Measurements from ENCODE around the gene ADAMTSL1.

The ADAMTSL1 gene

GRCh38 chr9:18459962-18460584 lies 13.9 kb upstream of the ADAMTSL1 start:
- FAIRE-seq (no peak), DNase-seq (ENCODE audit: extremely low spot score, insufficient read length, low read depth) (no peak)

DNA sequence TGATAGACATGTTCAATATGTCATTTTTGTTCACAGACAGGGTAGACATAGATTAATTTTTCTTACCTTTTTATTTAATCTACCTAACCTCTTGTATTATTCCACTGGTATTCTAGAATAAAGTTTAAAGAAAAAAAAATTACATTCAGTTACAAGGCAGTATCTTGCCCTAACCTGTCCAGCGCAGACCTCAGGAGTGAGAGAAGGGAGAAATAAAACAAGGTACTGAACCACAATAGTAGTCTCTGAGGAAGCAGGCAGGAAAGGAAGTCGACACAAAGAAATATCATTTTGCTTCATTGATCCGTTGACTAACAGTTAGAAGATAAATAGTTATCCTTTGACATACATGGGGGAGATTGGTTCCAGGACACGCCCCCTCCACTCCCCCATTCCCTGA lies 12.5 kb upstream of the ADAMTSL1 start:
- DNase-seq (ENCODE audit: extremely low spot score, insufficient read length, low read depth): no peak
- FAIRE-seq: no peak

DNA sequence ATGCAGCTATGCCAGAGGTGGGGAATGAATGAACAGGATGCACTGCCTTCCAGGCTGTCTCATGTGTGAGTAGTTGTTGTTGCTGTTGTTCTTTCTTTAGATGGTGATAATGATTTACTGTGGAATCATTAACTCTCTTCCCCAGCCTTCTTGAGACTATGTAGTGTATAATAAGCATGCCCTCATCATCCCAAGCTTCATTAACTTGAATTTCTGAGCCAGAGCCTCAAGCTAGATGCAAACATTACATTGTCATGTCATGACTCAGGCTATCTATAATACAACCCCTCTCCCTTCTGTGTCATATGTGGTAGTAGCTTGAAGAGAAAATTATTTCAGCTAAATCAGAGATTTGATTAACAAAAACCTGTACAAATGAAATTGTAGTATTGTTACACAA lies 10.0 kb upstream of the ADAMTSL1 start:
- no peak for DNase-seq (ENCODE audit: extremely low spot score, insufficient read length, low read depth)
- no peak for FAIRE-seq

DNA sequence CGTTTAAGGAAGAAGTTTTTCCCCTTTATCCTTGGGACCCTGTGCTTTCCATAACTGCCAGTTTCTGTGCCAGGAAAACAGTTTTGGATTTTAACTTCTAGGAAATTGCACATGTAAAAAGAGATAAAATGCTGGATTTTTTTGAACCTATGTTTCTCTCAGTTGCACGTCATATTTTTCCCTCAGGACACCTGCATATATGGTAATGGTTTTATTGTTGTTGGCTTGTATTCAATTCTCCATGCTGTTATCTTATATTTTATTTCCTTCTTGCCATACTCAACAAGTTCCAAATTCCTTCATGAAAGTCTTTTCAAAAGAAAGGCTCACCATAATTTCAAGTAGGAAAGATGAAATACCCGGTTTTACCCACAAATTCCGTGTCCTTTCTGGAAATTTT lies 7.9 kb upstream of the ADAMTSL1 start:
- DNase-seq (ENCODE audit: extremely low spot score, insufficient read length, low read depth): no peak
- no peak for FAIRE-seq

GRCh38 chr9:18467696-18468095 lies 6.3 kb upstream of the ADAMTSL1 start:
- no peak for DNase-seq (ENCODE audit: extremely low spot score, insufficient read length, low read depth)
- FAIRE-seq: no peak

GRCh38 chr9:18472435-18472834 lies 1.5 kb upstream of the ADAMTSL1 start:
- DNase-seq (ENCODE audit: extremely low spot score, insufficient read length, low read depth) (no peak), FAIRE-seq (no peak)

GRCh38 chr9:18472841-18473251 lies 1.1 kb upstream of the ADAMTSL1 start:
- no peak for DNase-seq (ENCODE audit: extremely low spot score, insufficient read length, low read depth)
- no peak for FAIRE-seq

DNA sequence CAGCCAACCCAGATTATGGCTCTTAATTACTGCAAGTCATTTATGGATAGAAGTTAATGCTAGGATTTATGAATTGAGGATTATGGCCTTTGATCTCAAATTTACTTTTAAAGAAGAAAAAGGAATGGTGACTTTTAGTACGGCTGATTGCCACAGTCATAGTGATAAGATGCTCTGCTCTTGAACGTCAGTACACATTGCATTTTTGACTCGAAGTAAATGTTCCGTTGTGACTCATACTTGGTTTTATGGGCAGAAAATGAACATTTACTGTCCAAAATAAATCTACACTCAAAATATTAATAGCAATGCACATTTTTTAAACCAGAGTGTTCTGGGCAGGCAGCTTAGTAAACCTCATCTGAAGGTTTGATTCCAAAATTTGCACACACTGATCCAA lies 830 bp downstream of the ADAMTSL1 start:
- FAIRE-seq (no peak), DNase-seq (ENCODE audit: extremely low spot score, insufficient read length, low read depth) (no peak)

- DNase-seq (ENCODE audit: extremely low spot score, insufficient read length, low read depth) (no peak), FAIRE-seq (no peak)
These were observed 3.2 kb downstream of the ADAMTSL1 start for GRCh38 chr9:18477121-18477660.

GRCh38 chr9:18477719-18478118 lies 3.8 kb downstream of the ADAMTSL1 start:
- DNase-seq (ENCODE audit: extremely low spot score, insufficient read length, low read depth) (no peak), FAIRE-seq (no peak)

- no peak for DNase-seq (ENCODE audit: extremely low spot score, insufficient read length, low read depth)
- FAIRE-seq: no peak
These were observed 4.8 kb downstream of the ADAMTSL1 start for GRCh38 chr9:18478501-18479361.

GRCh38 chr9:18479405-18479804 lies 5.5 kb downstream of the ADAMTSL1 start:
- FAIRE-seq (no peak), DNase-seq (ENCODE audit: extremely low spot score, insufficient read length, low read depth) (no peak)

- FAIRE-seq (no peak), DNase-seq (ENCODE audit: extremely low spot score, insufficient read length, low read depth) (no peak)
These were observed 6.7 kb downstream of the ADAMTSL1 start for GRCh38 chr9:18480662-18481093.

GRCh38 chr9:18482371-18482770 lies 8.4 kb downstream of the ADAMTSL1 start:
- DNase-seq (ENCODE audit: extremely low spot score, insufficient read length, low read depth): no peak
- FAIRE-seq: no peak

GRCh38 chr9:18485714-18486113 lies 11.8 kb downstream of the ADAMTSL1 start:
- FAIRE-seq: no peak
- DNase-seq (ENCODE audit: extremely low spot score, insufficient read length, low read depth): no peak

DNA sequence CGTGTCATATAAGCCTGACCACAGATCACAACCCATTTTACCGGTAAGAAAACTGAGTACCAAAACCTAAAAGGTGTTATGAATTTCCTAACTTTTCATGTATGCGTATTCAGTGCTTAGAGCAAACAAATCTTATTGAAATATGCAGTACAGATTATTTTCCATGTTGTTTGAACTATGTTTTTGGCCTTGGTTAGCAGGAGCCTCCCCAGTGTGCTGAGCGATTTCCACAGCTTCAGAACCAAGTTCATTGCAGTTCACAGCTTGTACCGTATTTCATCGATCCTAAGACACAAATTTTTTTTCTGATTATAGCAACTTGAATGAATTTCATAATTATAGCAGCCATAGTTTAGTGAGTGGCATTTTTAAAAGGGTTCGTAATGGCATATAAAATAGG lies 13.7 kb downstream of the ADAMTSL1 start:
- no peak for DNase-seq (ENCODE audit: extremely low spot score, insufficient read length, low read depth)
- FAIRE-seq: no peak

- no peak for FAIRE-seq
- DNase-seq (ENCODE audit: extremely low spot score, insufficient read length, low read depth): no peak
These were observed 14.9 kb downstream of the ADAMTSL1 start for GRCh38 chr9:18488886-18489285.

DNA sequence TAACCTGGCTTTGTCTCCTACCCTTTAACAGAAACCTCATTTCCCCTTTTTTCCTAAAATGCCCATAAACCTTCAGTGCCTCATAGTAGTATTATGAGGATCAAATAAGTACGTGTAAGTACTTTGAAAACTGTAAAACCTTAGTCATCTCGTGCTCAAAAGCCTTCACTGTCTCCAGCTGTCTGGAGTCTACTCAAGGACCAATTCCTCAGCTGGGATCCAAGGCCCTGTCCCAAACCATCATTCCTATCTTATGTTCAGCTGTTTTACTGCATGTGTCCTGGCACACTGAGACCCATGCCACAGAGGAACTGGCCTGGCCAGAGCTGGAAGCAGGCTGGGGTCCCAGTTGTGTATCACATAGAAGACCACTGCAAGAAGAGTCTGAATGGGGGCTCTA lies 15.9 kb downstream of the ADAMTSL1 start:
- DNase-seq (ENCODE audit: extremely low spot score, insufficient read length, low read depth) (no peak), FAIRE-seq (no peak)

DNA sequence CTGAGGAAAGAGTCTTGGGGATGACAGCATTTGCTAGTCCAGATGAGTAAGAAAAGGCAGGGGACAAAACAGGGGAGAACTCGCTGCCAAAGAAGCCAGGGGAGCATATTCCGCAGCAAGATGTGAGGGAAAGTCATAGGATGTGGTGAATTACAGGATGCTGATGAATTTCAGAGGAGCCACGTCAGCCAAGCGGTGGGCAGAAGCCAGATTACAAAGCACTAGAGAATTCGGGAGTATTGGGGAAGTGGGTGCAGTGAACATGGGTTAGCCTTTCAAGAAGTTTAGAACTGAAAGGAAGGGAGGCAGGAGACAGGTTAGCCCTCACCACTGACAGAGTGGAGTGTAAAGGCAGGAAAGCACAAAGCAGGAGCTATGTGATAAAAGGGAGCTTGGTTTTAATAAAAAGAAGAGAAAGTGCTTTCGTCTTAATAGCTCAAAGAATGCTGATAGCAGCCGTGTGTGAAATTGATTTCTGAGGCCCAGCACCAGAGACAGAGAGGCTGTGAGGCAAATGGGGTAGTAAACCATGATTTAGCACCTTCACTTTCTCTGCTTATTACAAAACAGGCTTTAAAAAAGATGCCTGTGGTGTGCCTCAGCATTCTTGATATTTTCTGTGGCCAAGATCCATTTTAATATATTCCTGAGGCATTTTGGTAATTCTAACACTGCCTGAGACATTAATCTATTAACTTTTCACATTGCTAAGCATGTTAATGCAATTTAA lies 16.9 kb downstream of the ADAMTSL1 start:
- no peak for FAIRE-seq
- DNase-seq (ENCODE audit: extremely low spot score, insufficient read length, low read depth): no peak

- FAIRE-seq: no peak
- DNase-seq (ENCODE audit: extremely low spot score, insufficient read length, low read depth): no peak
These were observed 18.7 kb downstream of the ADAMTSL1 start for GRCh38 chr9:18492612-18493011.

All from GM18507 (cell line).